ENCODE measurements around the gene CRTC3. TPM values are rescaled to one million over a fixed set of nuclear protein-coding genes. Genes with fewer than 3 reads are reported as not detected.
A peak's percentile ranks its signal among the peaks of the same experiment; 100 is the strongest.

Gene CRTC3
- total and polyA plus RNA-seq, 2 of the 13 experiments (the other 11 are each of a cell fraction or from before 2014, with no cell fraction given), result 8.4 to 11.8 TPM

- TF ChIP-seq, protein P1, sequence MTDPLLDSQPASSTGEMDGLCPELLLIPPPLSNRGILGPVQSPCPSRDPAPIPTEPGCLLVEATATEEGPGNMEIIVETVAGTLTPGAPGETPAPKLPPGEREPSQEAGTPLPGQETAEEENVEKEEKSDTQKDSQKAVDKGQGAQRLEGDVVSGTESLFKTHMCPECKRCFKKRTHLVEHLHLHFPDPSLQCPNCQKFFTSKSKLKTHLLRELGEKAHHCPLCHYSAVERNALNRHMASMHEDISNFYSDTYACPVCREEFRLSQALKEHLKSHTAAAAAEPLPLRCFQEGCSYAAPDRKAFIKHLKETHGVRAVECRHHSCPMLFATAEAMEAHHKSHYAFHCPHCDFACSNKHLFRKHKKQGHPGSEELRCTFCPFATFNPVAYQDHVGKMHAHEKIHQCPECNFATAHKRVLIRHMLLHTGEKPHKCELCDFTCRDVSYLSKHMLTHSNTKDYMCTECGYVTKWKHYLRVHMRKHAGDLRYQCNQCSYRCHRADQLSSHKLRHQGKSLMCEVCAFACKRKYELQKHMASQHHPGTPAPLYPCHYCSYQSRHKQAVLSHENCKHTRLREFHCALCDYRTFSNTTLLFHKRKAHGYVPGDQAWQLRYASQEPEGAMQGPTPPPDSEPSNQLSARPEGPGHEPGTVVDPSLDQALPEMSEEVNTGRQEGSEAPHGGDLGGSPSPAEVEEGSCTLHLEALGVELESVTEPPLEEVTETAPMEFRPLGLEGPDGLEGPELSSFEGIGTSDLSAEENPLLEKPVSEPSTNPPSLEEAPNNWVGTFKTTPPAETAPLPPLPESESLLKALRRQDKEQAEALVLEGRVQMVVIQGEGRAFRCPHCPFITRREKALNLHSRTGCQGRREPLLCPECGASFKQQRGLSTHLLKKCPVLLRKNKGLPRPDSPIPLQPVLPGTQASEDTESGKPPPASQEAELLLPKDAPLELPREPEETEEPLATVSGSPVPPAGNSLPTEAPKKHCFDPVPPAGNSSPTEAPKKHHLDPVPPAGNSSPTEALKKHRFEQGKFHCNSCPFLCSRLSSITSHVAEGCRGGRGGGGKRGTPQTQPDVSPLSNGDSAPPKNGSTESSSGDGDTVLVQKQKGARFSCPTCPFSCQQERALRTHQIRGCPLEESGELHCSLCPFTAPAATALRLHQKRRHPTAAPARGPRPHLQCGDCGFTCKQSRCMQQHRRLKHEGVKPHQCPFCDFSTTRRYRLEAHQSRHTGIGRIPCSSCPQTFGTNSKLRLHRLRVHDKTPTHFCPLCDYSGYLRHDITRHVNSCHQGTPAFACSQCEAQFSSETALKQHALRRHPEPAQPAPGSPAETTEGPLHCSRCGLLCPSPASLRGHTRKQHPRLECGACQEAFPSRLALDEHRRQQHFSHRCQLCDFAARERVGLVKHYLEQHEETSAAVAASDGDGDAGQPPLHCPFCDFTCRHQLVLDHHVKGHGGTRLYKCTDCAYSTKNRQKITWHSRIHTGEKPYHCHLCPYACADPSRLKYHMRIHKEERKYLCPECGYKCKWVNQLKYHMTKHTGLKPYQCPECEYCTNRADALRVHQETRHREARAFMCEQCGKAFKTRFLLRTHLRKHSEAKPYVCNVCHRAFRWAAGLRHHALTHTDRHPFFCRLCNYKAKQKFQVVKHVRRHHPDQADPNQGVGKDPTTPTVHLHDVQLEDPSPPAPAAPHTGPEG (CRISPR knock-in tag; IDR thresholded peaks at IDR 0.05), result 0 out of 2 replicates have a peak, but pooled peaks have one; percentile 73
- TF ChIP-seq SMYD3 (CRISPR knock-in tag; IDR thresholded peaks at IDR 0.05), result peak; percentile 98
- TF ChIP-seq NFIC (IDR thresholded peaks at IDR 0.05; ENCODE audit: low read length), result peak; percentile 89
- TF ChIP-seq CENPT (CRISPR knock-in tag; IDR thresholded peaks at IDR 0.05; ENCODE audit: low read depth), result no peak
- TF ChIP-seq ZEB1 (IDR thresholded peaks at IDR 0.05; ENCODE audit: insufficient replicate concordance, low read depth), result peak; percentile 75
- TF ChIP-seq HHEX (CRISPR knock-in tag; IDR thresholded peaks at IDR 0.05), result peak; percentile 100
- no peak for TF ChIP-seq SETDB1 (CRISPR knock-in tag; IDR thresholded peaks at IDR 0.05; ENCODE audit: borderline replicate concordance)
- peak; percentile 97 for TF ChIP-seq HNF4A (CRISPR knock-in tag; IDR thresholded peaks at IDR 0.05)
- TF ChIP-seq HOXD1 (CRISPR knock-in tag; IDR thresholded peaks at IDR 0.05), result peak; percentile 97
- no peak for TF ChIP-seq MXD3 (CRISPR knock-in tag; IDR thresholded peaks at IDR 0.05)
- peak; percentile 98 for TF ChIP-seq FOXO1 (CRISPR knock-in tag; IDR thresholded peaks at IDR 0.05)
- no peak for TF ChIP-seq ZNF543 (CRISPR knock-in tag; IDR thresholded peaks at IDR 0.05)
- TF ChIP-seq SMAD1 (CRISPR knock-in tag; IDR thresholded peaks at IDR 0.05; ENCODE audit: borderline replicate concordance, low read depth), result no peak
- peak; percentile 89 for TF ChIP-seq ZNF331 (CRISPR knock-in tag; IDR thresholded peaks at IDR 0.05)
- no peak for TF ChIP-seq CHD2 (IDR thresholded peaks at IDR 0.05; ENCODE audit: low read depth, low read length)
- TF ChIP-seq ZNF572 (CRISPR knock-in tag; IDR thresholded peaks at IDR 0.05), result no peak
- TF ChIP-seq, protein P2, sequence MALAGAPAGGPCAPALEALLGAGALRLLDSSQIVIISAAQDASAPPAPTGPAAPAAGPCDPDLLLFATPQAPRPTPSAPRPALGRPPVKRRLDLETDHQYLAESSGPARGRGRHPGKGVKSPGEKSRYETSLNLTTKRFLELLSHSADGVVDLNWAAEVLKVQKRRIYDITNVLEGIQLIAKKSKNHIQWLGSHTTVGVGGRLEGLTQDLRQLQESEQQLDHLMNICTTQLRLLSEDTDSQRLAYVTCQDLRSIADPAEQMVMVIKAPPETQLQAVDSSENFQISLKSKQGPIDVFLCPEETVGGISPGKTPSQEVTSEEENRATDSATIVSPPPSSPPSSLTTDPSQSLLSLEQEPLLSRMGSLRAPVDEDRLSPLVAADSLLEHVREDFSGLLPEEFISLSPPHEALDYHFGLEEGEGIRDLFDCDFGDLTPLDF (CRISPR knock-in tag; IDR thresholded peaks at IDR 0.05), result no peak
- TF ChIP-seq ZMYM2 (CRISPR knock-in tag; IDR thresholded peaks at IDR 0.05), result peak; percentile 67; the same call in 1 of the 2 replicates
- peak; percentile 78; the same call in 1 of the 2 replicates for TF ChIP-seq ONECUT2 (CRISPR knock-in tag; IDR thresholded peaks at IDR 0.05)
- no peak for TF ChIP-seq NFKB2 (CRISPR knock-in tag; IDR thresholded peaks at IDR 0.05; ENCODE audit: borderline replicate concordance)
- TF ChIP-seq RFX1 (IDR thresholded peaks at IDR 0.05), result no peak
- TF ChIP-seq MTF1 (CRISPR knock-in tag; IDR thresholded peaks at IDR 0.05), result no peak
- peak; percentile 99 for TF ChIP-seq FOXA3 (CRISPR knock-in tag; IDR thresholded peaks at IDR 0.05)
- TF ChIP-seq MTA3 (CRISPR knock-in tag; IDR thresholded peaks at IDR 0.05), result no peak
- TF ChIP-seq ZNF160 (CRISPR knock-in tag; IDR thresholded peaks at IDR 0.05), result peak; percentile 47; the same call in 1 of the 2 replicates
- TF ChIP-seq REL (CRISPR knock-in tag; conservative IDR thresholded peaks at IDR 0.05), result no peak
- TF ChIP-seq EEA1 (CRISPR knock-in tag; IDR thresholded peaks at IDR 0.05; ENCODE audit: borderline replicate concordance), result no peak
- no peak for TF ChIP-seq CHD4 (IDR thresholded peaks at IDR 0.05; ENCODE audit: borderline replicate concordance, low read length)
These were observed 39.8 kb upstream of the CRTC3 start (continued) for GRCh38 chr15:90489944-90490343.
